ENCODE data around the gene SGPP2. TPM values are rescaled to one million over a fixed set of nuclear protein-coding genes. Genes with fewer than 3 reads are reported as not detected.

The SGPP2 gene
- total RNA-seq, 1 donor from 2014 or later = 0.11 TPM

GRCh38 chr2:222421626-222422025 lies 2.7 kb upstream of the SGPP2 start:
- Histone ChIP-seq H3F3A (ENCODE audit: low read depth) (peaks cover 15% of the 10 kb centered on the region), H3K9ac (no peak overlapping the region), H3K4me3 (no peak overlapping the region), H4K20me1 (ENCODE audit: low read depth) (no peaks in the 10 kb centered on the region), H3K36me3 (no peaks in the 10 kb centered on the region), H3K27ac (no peak overlapping the region), H3K79me2 (ENCODE audit: low read depth) (no peaks in the 10 kb centered on the region), H3K4me1 (peaks cover 9% of the 10 kb centered on the region), H2AFZ (replicated peaks) (no peak overlapping the region), H3K27me3 (peaks cover 80% of the 10 kb centered on the region), H3K4me2 (no peak overlapping the region), H3K9me3 (ENCODE audit: low read depth) (no peaks in the 10 kb centered on the region)
- Mint-ChIP-seq H3K27ac (no peak overlapping the region), H3K4me3 (no peak overlapping the region), H3K27me3 (ENCODE audit: insufficient read depth, low read depth) (peaks cover 40% of the 10 kb centered on the region), H3K9me3 (no peaks in the 10 kb centered on the region), H3K4me1 (peaks cover 25% of the 10 kb centered on the region), H3K36me3 (peaks cover 3% of the 10 kb centered on the region)
- no peak for DNase-seq (ENCODE audit: low spot score)
- no peak for TF ChIP-seq CTCF (IDR thresholded peaks at IDR 0.05)
- no peak for TF ChIP-seq EZH2phosphoT487 (IDR thresholded peaks at IDR 0.05)
- TF ChIP-seq EZH2 (IDR thresholded peaks at IDR 0.05) = no peak

DNA sequence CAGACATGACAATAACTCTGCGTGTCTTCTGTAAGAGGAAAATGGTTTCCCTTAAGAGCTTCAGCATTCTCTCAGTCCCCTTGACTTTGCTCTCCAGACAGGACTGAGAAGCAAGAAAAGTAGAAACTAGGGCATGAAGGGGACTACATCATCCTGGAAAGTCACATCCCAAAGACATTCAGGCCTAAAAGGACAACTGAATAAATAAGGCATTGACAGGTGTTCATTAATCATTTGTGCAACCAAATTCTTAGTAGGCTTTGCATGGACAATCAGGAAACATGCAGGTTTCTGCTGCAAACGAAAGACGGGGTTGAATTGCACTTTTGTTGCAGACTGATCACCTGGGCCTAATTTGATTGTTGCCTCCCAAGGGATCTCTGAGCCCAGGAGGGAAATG lies 1.2 kb upstream of the SGPP2 start:
- Histone ChIP-seq H3K4me2 (peak overlapping the region; percentile 97), H3K9me3 (ENCODE audit: low read depth) (no peaks in the 10 kb centered on the region), H2AFZ (replicated peaks) (no peak overlapping the region), H3K4me1 (peaks cover 9% of the 10 kb centered on the region), H3F3A (ENCODE audit: low read depth) (peaks cover 15% of the 10 kb centered on the region), H3K36me3 (no peaks in the 10 kb centered on the region), H3K79me2 (ENCODE audit: low read depth) (no peaks in the 10 kb centered on the region), H3K27me3 (peaks cover 96% of the 10 kb centered on the region), H3K27ac (no peak overlapping the region), H4K20me1 (ENCODE audit: low read depth) (no peaks in the 10 kb centered on the region), H3K9ac (no peak overlapping the region), H3K4me3 (no peak overlapping the region)
- Mint-ChIP-seq H3K4me3 (peak overlapping the region; percentile 91), H3K27me3 (ENCODE audit: insufficient read depth, low read depth) (peaks cover 40% of the 10 kb centered on the region), H3K36me3 (peaks cover 3% of the 10 kb centered on the region), H3K4me1 (peaks cover 32% of the 10 kb centered on the region), H3K27ac (no peak overlapping the region), H3K9me3 (no peaks in the 10 kb centered on the region)
- no peak for TF ChIP-seq CTCF (IDR thresholded peaks at IDR 0.05)
- TF ChIP-seq EZH2phosphoT487 (IDR thresholded peaks at IDR 0.05) = no peak
- no peak for TF ChIP-seq EZH2 (IDR thresholded peaks at IDR 0.05)
- peak; percentile 10 for DNase-seq (ENCODE audit: low spot score)

GRCh38 chr2:222423632-222424275 lies 589 bp upstream of the SGPP2 start:
- H3K27ac Mint-ChIP-seq = no peak overlapping the region
- no peak overlapping the region for H2AFZ ChIP-seq (replicated peaks)

More at GRCh38 chr2:222423632-222424275, 589 bp upstream of the SGPP2 start:
- no peak overlapping the region for H3K9ac ChIP-seq
- H4K20me1 ChIP-seq (ENCODE audit: low read depth) = no peaks in the 10 kb centered on the region
- H3K9me3 ChIP-seq (ENCODE audit: low read depth) = no peaks in the 10 kb centered on the region
- H3K27me3 Mint-ChIP-seq (ENCODE audit: insufficient read depth, low read depth) = peaks cover 38% of the 10 kb centered on the region
- H3K4me1 ChIP-seq = peaks cover 9% of the 10 kb centered on the region
- peak overlapping the region; percentile 97 for H3K4me2 ChIP-seq
- H3K4me1 Mint-ChIP-seq = peaks cover 32% of the 10 kb centered on the region
- H3K4me3 Mint-ChIP-seq = peak overlapping the region; percentile 91
- no peaks in the 10 kb centered on the region for H3K36me3 ChIP-seq
- H3K79me2 ChIP-seq (ENCODE audit: low read depth) = no peaks in the 10 kb centered on the region
- H3K27me3 ChIP-seq = peaks cover 100% of the 10 kb centered on the region
- H3K27ac ChIP-seq = no peak overlapping the region
- no peaks in the 10 kb centered on the region for H3K9me3 Mint-ChIP-seq
- H3K36me3 Mint-ChIP-seq = peaks cover 3% of the 10 kb centered on the region
- no peak for DNase-seq (ENCODE audit: low spot score)
- peaks cover 15% of the 10 kb centered on the region for H3F3A ChIP-seq (ENCODE audit: low read depth)
- TF ChIP-seq EZH2 (IDR thresholded peaks at IDR 0.05) (peak; percentile 87), EZH2phosphoT487 (IDR thresholded peaks at IDR 0.05) (peak; percentile 60), CTCF (IDR thresholded peaks at IDR 0.05) (no peak)
- peak overlapping the region; percentile 71 for H3K4me3 ChIP-seq
